GM19035 (cell line): ENCODE results near the gene SH3RF1.
"Not testable (repeated sequence)": the region's sequence is repeated elsewhere in the genome, so short reads cannot be mapped to it uniquely, and the experiment has no call there.

Experiments
- ATAC-seq: cut with Tn5 transposase; IDR thresholded peaks from one replicate; pipeline ENCODE4 v1.9.1; 2021; ENCODE audit not compliant: unreplicated experiment

SH3RF1 gene

DNA sequence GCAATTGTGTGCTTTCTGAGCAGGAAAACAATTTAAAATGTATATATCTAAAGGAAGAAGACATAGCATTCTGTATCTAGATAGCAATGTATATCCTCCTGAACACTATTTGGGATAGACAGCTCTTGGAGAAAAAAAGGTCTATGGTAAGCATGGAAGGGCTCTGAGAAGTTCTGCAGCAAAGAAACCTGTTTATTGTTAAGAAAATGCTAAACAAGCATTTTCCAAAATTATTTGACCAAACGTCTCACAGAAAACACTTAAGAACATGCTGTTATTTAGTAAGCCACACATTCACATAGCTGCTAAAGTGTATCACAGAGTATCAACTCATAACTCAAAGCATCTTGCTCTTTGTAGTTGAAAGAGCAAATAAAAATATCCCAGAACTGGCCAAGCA lies 67.9 kb downstream of the SH3RF1 start:
- no peak for ATAC-seq

DNA sequence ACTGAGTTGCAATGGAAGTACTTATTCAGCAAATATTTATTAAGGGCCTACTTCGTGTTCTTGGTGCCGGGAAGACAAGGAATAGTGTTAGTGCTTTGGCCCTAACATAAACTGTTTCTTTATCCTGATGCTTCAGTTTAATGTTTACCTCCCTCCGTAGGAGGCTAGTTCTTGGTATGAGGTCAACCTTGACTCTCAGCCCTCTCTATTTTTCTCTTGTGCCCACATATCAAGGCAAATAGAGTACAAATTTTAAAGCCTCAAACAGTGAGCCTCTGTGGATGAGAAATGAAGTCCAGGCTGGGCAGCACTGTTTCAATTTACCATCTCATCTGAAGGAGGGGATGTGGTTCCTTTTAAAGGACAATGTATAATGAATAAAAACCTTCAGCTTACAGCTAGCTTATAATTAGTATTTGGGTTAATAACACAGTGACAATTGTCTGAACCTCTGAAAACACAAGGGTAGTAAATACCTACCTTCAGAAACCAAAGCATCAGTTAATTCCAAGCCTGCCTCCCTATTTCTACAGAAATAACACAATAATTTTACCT lies 68.5 kb downstream of the SH3RF1 start:
- no peak for ATAC-seq

DNA sequence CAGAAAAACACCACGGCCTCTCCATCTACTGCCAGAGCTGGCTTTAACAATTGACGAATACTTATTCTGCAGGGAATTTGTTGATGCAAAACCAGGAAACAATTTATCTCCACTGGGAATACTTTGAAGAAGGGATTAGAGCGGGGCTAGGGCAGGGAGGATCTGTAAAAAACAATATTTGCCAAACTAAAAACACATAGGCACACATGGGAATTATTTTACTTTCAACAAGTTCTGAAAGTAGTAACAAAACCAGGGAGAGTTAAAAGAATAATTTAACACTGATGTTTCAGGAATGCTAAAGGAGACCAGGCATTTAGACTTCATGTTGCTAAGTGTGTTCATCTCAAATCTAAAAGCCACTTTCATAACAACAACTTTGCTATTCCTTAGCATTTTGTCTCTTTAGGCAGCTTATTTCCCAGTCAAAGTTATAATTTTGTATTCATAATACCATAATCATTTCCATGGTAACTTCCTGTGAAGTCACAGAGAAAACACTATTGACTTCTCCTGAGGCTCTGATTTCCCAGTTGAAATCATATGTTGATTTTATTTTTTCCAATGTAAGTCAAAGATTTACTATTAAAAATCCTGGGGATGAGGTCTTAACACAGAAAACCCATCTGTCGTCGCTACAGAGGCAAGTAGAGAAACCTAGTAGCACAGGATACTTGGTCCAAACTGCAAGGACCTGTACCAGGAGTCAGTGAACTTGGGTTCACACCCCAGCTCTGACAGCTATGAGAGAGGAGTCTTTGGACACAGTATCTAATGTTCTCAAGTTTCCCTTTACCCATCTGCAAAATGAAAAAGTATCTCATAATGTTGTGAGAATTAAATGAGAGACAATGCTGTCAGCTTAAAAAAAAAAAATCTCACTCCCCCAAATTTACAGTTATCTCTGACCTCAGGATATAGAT lies 69.3 kb downstream of the SH3RF1 start:
- no peak for ATAC-seq

DNA sequence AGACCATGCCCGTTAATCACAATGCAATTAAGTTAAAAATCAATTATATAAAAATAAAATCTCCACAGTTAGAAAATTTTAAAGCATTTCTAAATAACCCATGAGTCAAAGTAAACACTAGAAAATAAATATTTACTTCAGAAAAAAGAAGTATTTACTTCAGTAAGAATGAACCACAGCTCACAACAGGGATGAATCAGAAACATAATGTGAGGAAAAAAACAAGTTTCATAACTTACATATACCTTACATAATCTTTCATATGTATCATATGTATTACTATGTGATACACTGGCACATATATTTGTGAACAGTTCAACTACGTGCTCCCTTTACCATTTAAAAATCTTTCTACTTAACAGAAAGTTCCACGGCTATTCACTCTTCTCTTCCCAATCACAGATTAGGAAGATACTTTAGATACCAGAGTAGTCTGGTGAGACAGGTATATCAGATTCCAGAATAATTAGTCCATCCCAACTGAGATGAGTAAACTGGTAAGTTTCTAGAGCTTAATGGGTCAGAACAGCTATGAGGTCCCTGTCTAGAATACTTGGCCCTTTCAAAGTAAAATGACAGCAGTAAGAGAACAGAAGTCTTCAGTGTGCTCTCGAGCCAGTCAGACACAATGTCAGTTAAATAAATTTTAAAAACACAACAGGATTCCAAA lies 70.3 kb downstream of the SH3RF1 start:
- ATAC-seq: no peak

DNA sequence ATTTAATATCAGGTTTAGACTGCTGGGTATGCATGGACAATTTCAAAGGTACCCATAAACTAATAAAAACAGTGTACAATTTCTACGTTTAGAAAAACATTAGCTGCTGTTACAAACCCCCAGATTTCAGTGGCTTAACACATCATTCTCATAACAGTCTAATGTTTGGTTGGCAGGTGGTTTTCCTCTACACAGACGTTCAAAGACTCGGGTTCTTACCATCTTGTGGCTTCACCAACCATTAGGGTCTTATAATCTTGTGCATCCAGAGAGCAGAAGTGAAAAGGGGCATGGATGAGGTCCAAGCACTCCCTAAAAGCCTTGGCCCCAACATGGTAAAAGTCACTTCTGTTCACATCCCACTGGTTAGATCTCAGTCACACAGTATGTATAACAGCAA lies 71.6 kb downstream of the SH3RF1 start:
- ATAC-seq: no peak

DNA sequence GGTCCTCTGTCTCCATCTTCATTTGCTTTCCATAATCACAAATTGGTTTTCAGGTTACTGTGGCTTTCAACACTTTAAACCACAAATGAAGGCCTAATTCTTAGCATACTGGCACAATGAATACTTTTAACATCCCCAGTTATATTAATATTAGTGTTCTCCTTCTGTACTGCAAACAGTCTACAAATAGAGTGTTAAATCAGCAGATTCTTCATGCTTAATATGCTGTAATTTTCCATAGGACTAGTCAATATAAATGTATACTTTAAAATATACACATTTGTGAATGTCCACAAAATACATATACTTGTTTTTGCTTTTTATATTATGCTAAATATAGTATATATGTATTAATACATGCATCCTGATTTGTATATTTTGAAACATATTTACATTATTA lies 72.6 kb downstream of the SH3RF1 start:
- no peak for ATAC-seq

DNA sequence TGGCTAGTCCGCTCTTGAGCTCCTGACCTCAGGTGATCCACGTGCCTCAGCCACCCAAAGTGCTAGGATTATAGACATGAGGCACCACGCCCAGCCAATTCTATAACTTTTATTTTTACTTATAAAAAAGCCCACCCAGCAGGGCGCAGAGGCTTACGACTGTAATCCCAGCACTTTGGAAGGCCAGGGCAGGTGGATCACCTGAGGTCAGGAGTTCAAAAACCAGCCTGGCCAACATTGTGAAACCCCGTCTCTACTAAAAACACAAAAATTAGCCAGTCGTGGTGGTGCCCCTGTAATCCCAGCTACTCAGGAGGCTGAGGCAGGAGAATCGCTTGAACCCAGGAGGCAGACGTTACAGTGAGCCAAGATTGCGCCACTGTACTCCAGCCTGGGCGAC lies 73.5 kb downstream of the SH3RF1 start:
- not testable (repeated sequence) for ATAC-seq

DNA sequence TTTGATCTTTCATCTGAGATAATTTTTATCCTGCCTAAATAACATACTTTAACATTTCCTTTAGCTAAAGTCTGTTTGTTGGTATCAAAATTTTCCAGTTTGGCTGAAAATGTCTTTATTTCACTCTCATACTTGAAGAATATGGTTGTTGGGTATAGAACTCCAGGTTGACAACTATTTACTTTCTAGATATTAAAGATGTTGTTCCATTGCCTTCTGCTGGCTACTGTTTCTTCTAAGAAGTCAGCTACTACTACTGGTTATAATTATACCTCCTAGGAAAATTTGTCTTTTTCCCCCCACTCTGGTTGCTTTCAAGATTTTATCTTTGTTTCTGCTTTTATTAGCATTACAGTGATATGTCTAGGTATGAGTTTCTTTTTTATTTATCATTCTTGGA lies 75.7 kb downstream of the SH3RF1 start:
- ATAC-seq: no peak

DNA sequence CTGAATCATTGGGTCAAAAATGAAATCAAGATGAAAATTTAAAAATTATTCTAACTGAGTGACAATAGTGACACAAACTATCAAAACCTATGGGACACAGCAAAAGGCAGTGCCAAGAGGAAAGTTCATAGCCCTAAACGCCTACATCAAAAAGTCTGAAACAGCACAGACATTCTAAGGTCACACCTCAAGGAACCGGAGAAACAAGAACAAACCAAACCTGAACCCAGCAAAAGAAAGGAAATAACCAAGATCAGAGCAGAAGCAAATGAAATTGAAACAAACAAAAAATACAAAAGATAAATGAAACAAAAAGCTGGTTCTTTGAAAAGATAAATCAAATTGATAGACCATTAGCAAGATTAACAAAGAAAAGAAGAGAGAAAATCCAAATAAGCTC lies 80.8 kb downstream of the SH3RF1 start:
- not testable (repeated sequence) for ATAC-seq

DNA sequence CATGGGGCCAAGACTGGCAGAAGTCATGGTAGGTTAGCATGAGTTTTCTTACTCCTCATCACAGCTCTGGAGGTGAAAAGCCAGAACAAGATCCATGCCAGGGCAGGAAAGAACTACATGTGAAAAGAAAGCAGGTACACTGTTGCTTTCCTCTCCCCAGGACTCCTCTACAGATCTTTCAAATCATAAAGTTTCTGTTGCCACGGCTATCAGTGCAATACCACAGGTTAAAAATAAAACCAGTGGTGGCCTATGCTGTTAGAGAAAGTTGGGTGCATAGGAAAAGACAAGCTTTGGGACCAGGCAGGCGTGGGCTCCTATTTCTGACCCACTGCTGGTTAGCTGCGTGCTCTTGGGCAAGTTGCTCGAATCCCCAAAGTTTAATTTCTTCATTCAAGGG lies 81.4 kb downstream of the SH3RF1 start:
- ATAC-seq: peak; percentile 79

DNA sequence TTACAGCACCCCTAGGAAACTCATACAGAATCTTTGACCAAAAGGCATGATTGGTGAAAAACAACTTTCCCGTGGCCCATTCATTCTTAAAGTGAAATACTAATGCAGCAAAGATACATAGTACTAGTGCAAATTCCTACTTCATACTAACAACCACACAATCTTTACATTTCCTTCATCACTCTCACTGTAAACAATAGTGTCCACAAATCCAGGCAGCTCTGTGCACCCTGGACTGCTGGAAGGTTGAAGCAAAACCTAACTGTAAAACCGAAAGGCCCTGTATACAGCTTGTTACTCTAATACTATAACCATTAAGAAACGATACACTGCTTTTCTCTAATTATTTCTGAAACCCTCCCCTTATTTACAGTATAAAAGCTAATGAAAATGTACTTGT lies 82.6 kb downstream of the SH3RF1 start:
- no peak for ATAC-seq

DNA sequence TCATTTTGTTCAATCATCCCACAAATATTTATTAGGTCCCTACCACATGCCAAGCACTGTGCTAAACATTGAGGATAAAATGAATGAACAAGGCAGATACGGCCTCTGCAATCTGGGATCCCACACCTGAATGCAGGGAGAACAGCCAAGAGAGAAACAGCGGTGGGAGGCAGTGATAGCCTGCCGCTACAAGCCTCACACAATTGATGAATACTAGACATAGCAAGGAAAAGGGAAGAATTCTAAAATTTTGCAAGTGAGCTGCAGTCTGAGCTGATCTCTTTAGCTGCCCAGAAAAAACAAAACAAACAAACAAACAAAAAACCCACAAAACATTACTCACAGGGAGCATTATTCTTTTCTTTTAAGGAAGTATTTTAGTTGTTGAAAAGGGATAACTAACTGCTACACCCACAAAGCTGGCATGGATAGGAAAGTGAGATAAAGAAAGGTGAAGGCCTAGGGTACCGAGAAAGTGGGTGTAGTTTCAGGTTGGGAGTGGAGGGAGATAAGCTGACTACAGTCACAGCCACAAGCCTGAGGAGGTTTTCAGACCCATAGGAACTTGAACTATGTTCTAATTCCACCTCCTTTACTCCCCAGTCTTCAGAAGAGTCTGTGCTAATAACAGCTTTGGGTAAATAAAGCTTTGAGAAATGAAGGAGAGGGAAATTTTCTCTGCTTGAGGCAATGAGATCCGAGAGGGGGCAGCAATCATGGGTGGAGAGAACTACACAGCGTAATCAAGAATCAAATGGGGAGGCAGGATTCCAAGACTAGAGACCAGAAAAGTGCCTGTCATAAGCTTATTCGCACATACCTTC lies 85.4 kb downstream of the SH3RF1 start:
- no peak for ATAC-seq

DNA sequence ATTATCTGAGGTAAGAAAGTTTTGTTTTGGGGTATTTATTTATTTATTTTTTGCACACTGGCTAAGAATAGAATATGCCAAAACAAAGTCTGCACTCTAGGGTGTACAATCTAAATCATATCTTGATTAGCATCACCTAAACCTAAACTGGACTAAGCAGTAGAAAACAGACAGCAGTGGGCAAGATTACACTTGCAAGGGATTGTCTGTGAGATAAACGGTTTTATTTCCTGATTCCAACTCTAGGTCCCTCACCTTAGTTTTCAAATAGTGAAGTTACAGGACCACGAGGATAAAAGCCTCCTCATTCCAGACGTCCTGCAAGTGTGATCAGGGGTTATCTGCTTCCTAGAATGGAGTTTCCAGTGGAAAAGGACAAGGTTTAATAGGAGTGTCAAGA lies 86.1 kb downstream of the SH3RF1 start:
- ATAC-seq: no peak

DNA sequence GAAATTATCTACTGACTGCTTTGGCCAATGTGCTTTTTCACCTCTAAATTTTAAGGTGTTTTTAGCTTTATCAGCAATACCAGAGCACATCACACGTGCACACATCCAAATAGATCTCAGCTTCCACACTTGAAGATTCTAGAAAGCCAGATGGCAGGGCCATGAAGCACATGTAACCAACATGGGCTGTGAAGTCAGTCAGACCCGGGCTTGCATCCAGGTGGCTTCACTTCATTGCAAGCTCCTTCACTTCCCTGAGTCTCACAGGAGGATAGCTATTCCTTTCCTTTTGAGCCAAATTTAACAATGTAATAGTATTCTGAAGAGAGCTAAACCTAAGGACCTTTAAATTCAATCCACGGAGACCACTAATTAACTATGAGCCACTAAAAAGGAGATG lies 86.5 kb downstream of the SH3RF1 start:
- ATAC-seq: no peak

DNA sequence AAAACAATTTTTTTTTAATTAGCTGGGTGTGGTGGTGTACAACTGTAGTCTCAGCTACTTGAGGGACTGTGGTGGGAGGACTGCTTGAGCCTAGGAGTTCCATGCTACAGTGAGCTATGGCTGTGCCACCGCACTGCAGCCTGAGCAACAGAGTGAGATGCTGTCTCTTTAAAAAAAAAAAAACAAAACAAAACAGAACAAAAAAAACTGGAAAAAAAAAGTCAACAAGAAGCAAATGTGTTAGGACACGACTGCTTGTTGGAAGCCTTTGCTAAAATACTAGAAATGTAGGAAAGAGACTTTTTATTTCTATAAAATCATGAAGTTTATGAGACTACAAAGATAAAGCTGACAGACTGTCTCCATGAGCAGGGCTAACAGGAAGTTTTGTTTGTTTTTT lies 87.2 kb downstream of the SH3RF1 start:
- no peak for ATAC-seq

DNA sequence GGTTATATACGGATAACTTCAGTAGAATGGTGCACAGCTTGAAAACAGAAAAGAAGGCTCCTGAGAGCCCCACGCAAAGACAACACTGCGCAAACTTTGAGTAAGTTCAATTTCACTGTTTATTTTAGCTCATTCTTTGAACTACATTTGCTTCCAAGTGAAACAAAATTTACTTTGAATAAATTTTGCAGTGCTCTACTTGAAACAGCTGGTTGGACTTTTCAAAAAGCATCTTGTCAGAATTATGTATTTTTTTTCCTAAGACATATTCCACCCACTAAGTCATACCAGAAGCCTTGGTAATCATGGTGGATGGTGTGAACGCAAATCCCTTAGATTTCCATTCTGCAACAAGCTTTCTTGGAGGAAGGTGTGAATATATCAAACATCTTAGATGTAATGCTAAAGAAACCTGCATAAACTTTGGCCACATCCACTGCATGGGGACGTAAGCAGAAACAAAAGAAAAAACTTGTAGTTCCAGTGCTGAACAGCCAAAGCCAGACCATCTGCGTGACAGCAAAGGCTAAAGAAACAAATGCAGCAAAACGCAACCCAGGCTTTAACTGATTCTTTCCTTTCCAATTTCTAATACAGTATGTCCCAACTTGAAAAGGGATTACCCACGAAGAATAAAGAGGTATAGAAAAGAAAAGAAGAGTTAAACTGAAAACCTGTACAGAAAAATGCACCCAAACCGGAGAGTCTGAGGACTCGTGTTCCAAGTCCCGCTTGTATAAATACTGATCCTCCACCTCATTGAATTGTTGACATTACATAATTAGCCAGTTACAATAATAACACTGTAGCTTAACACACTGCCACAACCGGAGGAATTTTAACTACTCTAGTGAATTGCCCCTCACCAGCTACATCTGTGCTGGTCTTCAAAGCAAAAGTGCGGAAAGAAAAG lies 90.9 kb downstream of the SH3RF1 start:
- ATAC-seq: no peak

DNA sequence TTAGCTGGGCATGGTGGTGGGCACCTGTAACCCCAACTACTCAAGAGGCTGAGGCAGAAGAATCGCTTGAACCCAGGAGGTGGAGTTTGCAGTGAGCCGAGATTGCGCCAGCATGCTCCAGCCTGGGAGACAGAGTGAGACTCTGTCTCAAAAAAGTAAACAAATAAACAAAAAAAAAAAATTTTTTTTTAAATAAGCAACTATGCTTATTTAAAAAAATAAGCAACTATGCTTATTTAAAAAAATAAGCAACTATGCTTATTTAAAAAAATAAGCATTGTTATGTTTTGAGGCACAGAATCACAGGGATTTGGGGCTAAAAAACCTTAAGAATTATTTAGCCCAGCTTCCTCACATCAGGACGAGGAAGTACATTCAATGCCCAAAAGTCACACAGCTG lies 92.7 kb downstream of the SH3RF1 start:
- ATAC-seq: not testable (repeated sequence)

DNA sequence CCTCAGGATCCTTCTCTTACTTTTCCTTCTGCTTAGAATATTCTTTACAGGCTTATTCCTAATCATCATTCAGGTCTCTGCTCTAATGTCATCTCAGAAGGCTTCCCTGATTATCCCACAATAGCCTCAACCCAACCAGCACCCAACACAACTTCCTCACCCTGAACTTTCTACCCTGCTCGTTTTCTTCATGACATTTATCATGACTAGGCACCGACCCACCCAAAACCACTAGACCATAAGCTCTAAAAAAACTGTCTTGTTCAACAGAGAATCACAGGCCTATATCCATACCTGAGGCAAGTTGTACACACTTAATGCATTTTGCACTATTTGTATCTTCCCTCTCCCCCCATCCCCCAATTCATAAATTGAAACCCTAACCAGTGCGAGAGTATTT lies 95.3 kb downstream of the SH3RF1 start:
- no peak for ATAC-seq

DNA sequence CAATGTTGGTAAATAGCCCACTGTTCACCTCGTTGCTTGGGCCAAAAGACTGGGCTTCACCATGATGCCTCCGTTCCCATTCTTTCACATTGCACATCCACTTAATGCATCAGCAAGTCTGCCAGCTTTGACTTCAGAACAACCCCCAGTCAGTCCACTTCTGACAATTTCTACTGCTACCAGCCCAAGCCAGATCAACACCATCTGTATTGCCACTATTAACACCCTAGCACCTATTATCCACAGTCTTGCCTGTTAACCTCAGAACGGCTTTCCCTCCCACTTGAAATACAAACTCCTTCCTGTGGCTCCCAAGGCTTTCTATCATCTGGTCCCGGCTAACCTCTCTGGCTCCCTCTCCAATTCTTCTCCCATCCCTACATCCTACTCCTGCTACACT lies 95.7 kb downstream of the SH3RF1 start:
- no peak for ATAC-seq

DNA sequence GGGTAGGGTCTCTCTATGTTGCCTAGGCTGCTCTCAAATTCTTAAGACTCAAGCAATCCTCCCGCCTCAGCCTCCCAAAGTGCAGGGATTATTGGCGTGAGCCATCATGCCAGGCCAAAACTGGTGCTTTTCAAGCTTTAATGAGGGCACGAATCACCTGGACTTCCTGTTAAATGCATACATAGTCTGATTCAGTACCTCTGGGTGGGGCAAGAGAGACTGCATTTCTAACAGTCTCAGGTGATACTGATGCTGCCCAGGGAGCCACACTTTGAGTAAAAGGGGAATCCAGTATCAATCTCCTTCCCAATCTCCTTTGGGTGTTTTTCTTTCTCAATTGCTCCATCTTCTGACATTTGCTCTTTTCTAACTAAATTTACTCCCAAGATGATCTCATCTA lies 96.5 kb downstream of the SH3RF1 start:
- no peak for ATAC-seq
